MM.1S (cell line): ENCODE data around the gene GNPTAB.
A peak's percentile ranks its signal among the peaks of the same experiment; 100 is the strongest.
"Not testable (repeated sequence)": the region's sequence is repeated elsewhere in the genome, so short reads cannot be mapped to it uniquely, and the experiment has no call there.

Experiments used
- DNase-seq: peaks from one replicate; pipeline ENCODE4 v3.0.0-alpha.2; 2015
- H2AFZ ChIP-seq: fragments of 300-600 bp; sonication (generic); 2 replicates; pipeline ENCODE4 v1.6.0; 2016; ENCODE audit warnings: antibody characterized with exemption, low read length
- H3F3A ChIP-seq: fragments of 300-600 bp; sonication (generic); 2 replicates; pipeline ENCODE4 v1.6.1; 2016; ENCODE audit warnings: mild to moderate bottlenecking, antibody characterized with exemption, low read length, moderate library complexity, mixed read lengths; ENCODE audit not compliant: insufficient read depth
- H3K27ac ChIP-seq: fragments of 300-600 bp; sonication (generic); 2 replicates; pipeline ENCODE4 v1.5.1; 2016; ENCODE audit warnings: mild to moderate bottlenecking, low read length
- H3K27me3 ChIP-seq: fragments of 300-600 bp; sonication (generic); replicated peaks from 2 replicates; pipeline ENCODE4 v1.6.0; 2016; ENCODE audit warnings: low read length; ENCODE audit not compliant: insufficient read depth
- H3K36me3 ChIP-seq: fragments of 300-600 bp; sonication (generic); replicated peaks from 2 replicates; pipeline ENCODE4 v1.6.1; 2016; ENCODE audit warnings: mild to moderate bottlenecking, low read length, mixed read lengths; ENCODE audit not compliant: insufficient read depth
- H3K4me1 ChIP-seq: fragments of 300-600 bp; sonication (generic); 2 replicates; pipeline ENCODE4 v1.6.1; 2016; ENCODE audit warnings: low read length, mixed read lengths
- H3K4me2 ChIP-seq: fragments of 300-600 bp; sonication (generic); 2 replicates; pipeline ENCODE4 v1.6.0; 2016; ENCODE audit warnings: low read depth, low read length
- H3K4me3 ChIP-seq: fragments of 300-600 bp; sonication (generic); 2 replicates; pipeline ENCODE4 v1.5.1; 2016; ENCODE audit warnings: low read length, mixed read lengths
- H3K79me2 ChIP-seq: fragments of 300-600 bp; sonication (generic); 2 replicates; pipeline ENCODE4 v1.6.1; 2016; ENCODE audit warnings: mixed run types, low read length, mixed read lengths
- H3K9ac ChIP-seq: fragments of 300-600 bp; sonication (generic); 2 replicates; pipeline ENCODE4 v1.6.1; 2016; ENCODE audit warnings: low read length, mixed read lengths
- H3K9me2 ChIP-seq: fragments of 300-600 bp; sonication (generic); replicated peaks from 2 replicates; pipeline ENCODE4 v1.6.1; 2016; ENCODE audit warnings: mild to moderate bottlenecking, low read length, mixed read lengths; ENCODE audit not compliant: insufficient read depth
- H3K9me3 ChIP-seq: fragments of 300-600 bp; sonication (generic); replicated peaks from 2 replicates; pipeline ENCODE4 v1.6.1; 2016; ENCODE audit warnings: mild to moderate bottlenecking, low read length, mixed read lengths; ENCODE audit not compliant: insufficient read depth
- H4K20me1 ChIP-seq: fragments of 300-600 bp; sonication (generic); 2 replicates; pipeline ENCODE4 v1.6.1; 2016; ENCODE audit warnings: mild to moderate bottlenecking, low read length, moderate library complexity, mixed read lengths; ENCODE audit not compliant: insufficient read depth
- EZH2 ChIP-seq: fragments of 300-600 bp; sonication (generic); optimal IDR thresholded peaks from 2 replicates; pipeline ENCODE3; 2017; ENCODE audit warnings: low read depth, mild to moderate bottlenecking, antibody characterized with exemption, low read length, mixed read lengths
- EZH2phosphoT487 ChIP-seq: fragments of 300-600 bp; sonication (generic); IDR thresholded peaks from 2 replicates; pipeline ENCODE4 v1.6.1; 2018; ENCODE audit warnings: antibody characterized with exemption, low read length
- TF ChIP-seq, protein P1 (sequence below): fragments of 300-600 bp; sonication (generic); IDR thresholded peaks from 2 replicates; pipeline ENCODE4 v1.5.1; 2016; ENCODE audit warnings: antibody characterized with exemption, low read length, mixed read lengths

GNPTAB gene

DNA sequence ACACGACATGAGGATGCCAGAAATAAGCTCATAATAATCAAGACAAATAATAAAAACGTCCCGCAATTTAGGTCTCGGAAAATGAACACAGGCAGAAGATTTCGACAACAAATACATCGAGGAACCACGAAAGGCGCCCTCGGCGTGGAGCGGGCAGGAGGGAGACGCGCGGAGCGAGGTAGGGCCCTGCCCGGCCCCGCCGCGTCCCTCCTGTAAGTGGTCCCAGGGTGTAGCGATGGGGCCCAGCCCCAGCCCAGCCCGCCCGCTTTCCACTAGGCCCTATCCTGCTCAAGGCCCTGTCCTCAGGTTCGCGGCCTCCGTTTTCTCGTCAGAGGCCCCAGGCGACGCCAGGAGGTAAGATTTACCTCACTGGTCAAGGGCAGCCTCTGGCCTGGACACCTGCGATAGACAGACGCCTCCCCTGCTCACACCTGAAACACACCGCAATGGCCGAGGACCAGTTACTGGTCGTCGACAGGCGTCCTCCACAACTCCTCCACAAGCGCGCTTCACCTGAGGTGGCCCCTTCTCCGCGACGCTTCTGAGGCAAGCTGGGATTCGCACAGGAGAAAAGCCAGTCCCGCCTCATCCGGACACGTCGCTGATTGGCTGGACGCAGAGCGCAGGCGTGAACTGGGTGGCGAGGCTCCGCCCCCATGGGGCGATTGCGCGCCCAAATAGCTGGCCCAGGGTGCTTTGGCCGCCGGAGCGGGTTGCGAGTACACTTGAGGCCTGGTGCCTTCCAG is 91.7 kb downstream of the GNPTAB start, which contains the start of gene SYCP3:
SYCP3 (minus strand) TSS at position 543 of the 746 bp plus-strand sequence. CDS start 1,527 bp downstream, outside the sequence.
- TF ChIP-seq EZH2 (no peak), EZH2phosphoT487 (no peak)
- TF ChIP-seq, protein P1, sequence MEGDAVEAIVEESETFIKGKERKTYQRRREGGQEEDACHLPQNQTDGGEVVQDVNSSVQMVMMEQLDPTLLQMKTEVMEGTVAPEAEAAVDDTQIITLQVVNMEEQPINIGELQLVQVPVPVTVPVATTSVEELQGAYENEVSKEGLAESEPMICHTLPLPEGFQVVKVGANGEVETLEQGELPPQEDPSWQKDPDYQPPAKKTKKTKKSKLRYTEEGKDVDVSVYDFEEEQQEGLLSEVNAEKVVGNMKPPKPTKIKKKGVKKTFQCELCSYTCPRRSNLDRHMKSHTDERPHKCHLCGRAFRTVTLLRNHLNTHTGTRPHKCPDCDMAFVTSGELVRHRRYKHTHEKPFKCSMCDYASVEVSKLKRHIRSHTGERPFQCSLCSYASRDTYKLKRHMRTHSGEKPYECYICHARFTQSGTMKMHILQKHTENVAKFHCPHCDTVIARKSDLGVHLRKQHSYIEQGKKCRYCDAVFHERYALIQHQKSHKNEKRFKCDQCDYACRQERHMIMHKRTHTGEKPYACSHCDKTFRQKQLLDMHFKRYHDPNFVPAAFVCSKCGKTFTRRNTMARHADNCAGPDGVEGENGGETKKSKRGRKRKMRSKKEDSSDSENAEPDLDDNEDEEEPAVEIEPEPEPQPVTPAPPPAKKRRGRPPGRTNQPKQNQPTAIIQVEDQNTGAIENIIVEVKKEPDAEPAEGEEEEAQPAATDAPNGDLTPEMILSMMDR = no peak
- peaks cover 36% of the 10 kb centered on the region for H3K4me1 ChIP-seq
- no peak within 1 kb of the TSS for H3K9ac ChIP-seq
- H3F3A ChIP-seq = peaks cover 37% of the 10 kb centered on the region
- H2AFZ ChIP-seq = no peak within 1 kb of the TSS
- no peaks in the 10 kb centered on the region for H3K9me3 ChIP-seq
- H3K27me3 ChIP-seq = no peaks in the 10 kb centered on the region
- no peak within 1 kb of the TSS for H3K4me3 ChIP-seq
- H3K36me3 ChIP-seq = peaks cover 5% of the 10 kb centered on the region
- no peak for DNase-seq
- H3K4me2 ChIP-seq = no peak within 1 kb of the TSS
- H3K79me2 ChIP-seq = peaks cover 23% of the 10 kb centered on the region
- peak within 1 kb of the TSS; percentile 95; the same call in 1 of the 2 replicates for H3K27ac ChIP-seq
- H4K20me1 ChIP-seq = no peaks in the 10 kb centered on the region
- H3K9me2 ChIP-seq = no peaks in the 10 kb centered on the region

DNA sequence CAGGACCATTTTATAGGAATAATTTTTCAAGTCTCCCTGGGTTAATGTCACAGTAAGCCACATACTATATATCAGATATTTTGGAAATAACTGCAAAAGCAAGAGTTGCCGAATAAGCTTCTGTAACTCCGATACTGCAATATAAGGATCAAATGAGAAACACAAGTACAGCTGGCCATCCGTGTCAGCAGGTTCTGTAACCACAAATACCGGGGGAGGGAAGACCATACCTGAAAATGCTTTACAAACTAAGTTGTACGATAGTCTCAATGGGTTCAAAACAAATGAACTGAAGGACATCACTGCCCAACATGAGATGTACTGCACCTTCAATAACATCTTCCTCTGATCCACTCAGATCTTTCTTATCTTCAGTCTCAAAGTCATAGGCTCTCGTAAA is 93.3 kb downstream of the GNPTAB start:
- peak overlapping the region; percentile 95 for H3K27ac ChIP-seq
- peaks cover 11% of the 10 kb centered on the region for H3K36me3 ChIP-seq

DNA sequence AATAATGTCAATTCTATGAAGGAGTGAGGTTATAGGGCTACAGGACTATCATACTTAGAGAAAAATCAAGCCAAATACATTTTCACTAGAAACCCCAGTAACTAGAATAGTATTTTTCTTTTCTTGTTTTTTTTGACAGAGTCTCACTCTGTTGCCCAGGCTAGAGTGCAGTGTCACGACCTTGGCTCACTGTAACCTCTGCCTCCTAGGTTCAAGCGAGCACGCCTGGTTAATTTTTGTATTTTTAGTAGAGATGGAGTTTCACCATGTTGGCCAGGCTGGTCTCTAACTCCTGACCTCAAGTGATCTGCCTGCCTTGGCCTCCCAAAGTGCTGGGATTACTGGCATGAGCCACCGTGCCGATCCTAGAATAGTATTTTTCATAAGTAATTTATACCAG is 96.3 kb downstream of the GNPTAB start:
- H3K9me2 ChIP-seq, H4K20me1 ChIP-seq, H2AFZ ChIP-seq, H3K4me3 ChIP-seq, H3K9ac ChIP-seq, H3K27me3 ChIP-seq, H3K27ac ChIP-seq, DNase-seq, H3K9me3 ChIP-seq: not testable (repeated sequence)
- H3K4me2 ChIP-seq = peak overlapping the region; percentile 22; the same call in 1 of the 2 replicates
- H3K36me3 ChIP-seq = peaks cover 11% of the 10 kb centered on the region
- peaks cover 11% of the 10 kb centered on the region; the same call in 1 of the 2 replicates for H3K4me1 ChIP-seq
- peaks cover 26% of the 10 kb centered on the region for H3F3A ChIP-seq
- peaks cover 18% of the 10 kb centered on the region for H3K79me2 ChIP-seq

More for the DNA sequence above, 93.3 kb downstream of the GNPTAB start:
- DNase-seq = peak; percentile 94
- Histone ChIP-seq H3K9me3 (no peaks in the 10 kb centered on the region), H3K79me2 (peaks cover 22% of the 10 kb centered on the region), H3K27me3 (no peaks in the 10 kb centered on the region), H3F3A (peaks cover 22% of the 10 kb centered on the region), H3K4me2 (peak overlapping the region; percentile 56), H4K20me1 (no peaks in the 10 kb centered on the region), H3K4me1 (peaks cover 22% of the 10 kb centered on the region), H3K4me3 (peak overlapping the region; percentile 60), H3K9ac (peak overlapping the region; percentile 75), H3K9me2 (no peaks in the 10 kb centered on the region), H2AFZ (no peak overlapping the region)
- TF ChIP-seq EZH2 (no peak), EZH2phosphoT487 (no peak)
- TF ChIP-seq, protein P1 = no peak

DNA sequence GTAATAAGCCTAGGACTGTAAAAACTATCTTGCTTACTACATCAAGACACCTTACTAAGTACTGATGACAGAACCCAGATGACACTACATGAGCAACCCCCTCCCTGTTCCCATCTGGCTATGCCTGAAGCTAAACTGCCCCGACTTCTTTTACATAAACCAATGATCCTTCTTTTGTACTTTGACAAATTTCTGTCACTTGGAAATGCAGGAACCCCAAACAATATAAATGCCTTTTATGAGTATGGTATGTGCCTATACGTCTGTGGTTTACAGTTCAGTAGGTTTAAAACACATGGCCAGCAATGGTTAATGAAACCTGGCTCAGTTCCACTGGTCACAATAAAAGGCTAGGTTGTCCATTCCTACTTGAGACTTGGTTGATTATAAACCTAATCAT is 97.6 kb downstream of the GNPTAB start:
- H2AFZ ChIP-seq = no peak overlapping the region
- no peak overlapping the region for H3K9ac ChIP-seq
- no peak overlapping the region for H3K4me2 ChIP-seq
- no peak for DNase-seq
- peaks cover 18% of the 10 kb centered on the region for H3K79me2 ChIP-seq
- H3K9me2 ChIP-seq = no peaks in the 10 kb centered on the region
- H3K4me1 ChIP-seq = peaks cover 10% of the 10 kb centered on the region; the same call in 1 of the 2 replicates
- peaks cover 11% of the 10 kb centered on the region for H3K36me3 ChIP-seq
- no peaks in the 10 kb centered on the region for H3K9me3 ChIP-seq
- peaks cover 26% of the 10 kb centered on the region for H3F3A ChIP-seq
- H4K20me1 ChIP-seq = no peaks in the 10 kb centered on the region
- H3K27ac ChIP-seq = no peak overlapping the region
- H3K27me3 ChIP-seq = no peaks in the 10 kb centered on the region
- TF ChIP-seq EZH2phosphoT487 = no peak
- TF ChIP-seq, protein P1 = no peak
- TF ChIP-seq EZH2 = no peak
- H3K4me3 ChIP-seq = no peak overlapping the region
